ENCODE results near the gene FAM124A.
"Not testable (repeated sequence)": the region's sequence is repeated elsewhere in the genome, so short reads cannot be mapped to it uniquely, and the experiment has no call there.

FAM124A gene

GRCh38 chr13:51280379-51280940 is 58.3 kb downstream of the FAM124A start:
- Histone ChIP-seq H3K9ac (ENCODE audit: low read depth, low read length) (no peak overlapping the region), H3K36me3 (ENCODE audit: insufficient read depth, low read length) (peaks cover 13% of the 10 kb centered on the region), H3K4me1 (ENCODE audit: insufficient read depth, low read length) (peaks cover 3% of the 10 kb centered on the region; the same call in 1 of the 2 replicates), H3K9me3 (ENCODE audit: control insufficient read depth, insufficient read depth, low read length) (no peaks in the 10 kb centered on the region)

GRCh38 chr13:51282322-51282721 is 60.1 kb downstream of the FAM124A start:
- Histone ChIP-seq H3K9ac (ENCODE audit: low read depth, low read length) (no peak overlapping the region), H3K4me1 (ENCODE audit: insufficient read depth, low read length) (peaks cover 3% of the 10 kb centered on the region; the same call in 1 of the 2 replicates), H3K9me3 (ENCODE audit: control insufficient read depth, insufficient read depth, low read length) (no peaks in the 10 kb centered on the region), H3K36me3 (ENCODE audit: insufficient read depth, low read length) (peaks cover 13% of the 10 kb centered on the region)

- H3K4me1 ChIP-seq (ENCODE audit: insufficient read depth, low read length); H3K9ac ChIP-seq (ENCODE audit: low read depth, low read length): not testable (repeated sequence)
- H3K36me3 ChIP-seq (ENCODE audit: insufficient read depth, low read length): peaks cover 13% of the 10 kb centered on the region
Observed at GRCh38 chr13:51282923-51283322, 60.7 kb downstream of the FAM124A start.

GRCh38 chr13:51283371-51283770 is 61.2 kb downstream of the FAM124A start:
- Histone ChIP-seq H3K9me3 (ENCODE audit: control insufficient read depth, insufficient read depth, low read length) (no peaks in the 10 kb centered on the region), H3K36me3 (ENCODE audit: insufficient read depth, low read length) (peaks cover 13% of the 10 kb centered on the region), H3K9ac (ENCODE audit: low read depth, low read length) (no peak overlapping the region), H3K4me1 (ENCODE audit: insufficient read depth, low read length) (peaks cover 3% of the 10 kb centered on the region; the same call in 1 of the 2 replicates)

More at GRCh38 chr13:51282923-51283322, 60.7 kb downstream of the FAM124A start:
- H3K9me3 ChIP-seq (ENCODE audit: control insufficient read depth, insufficient read depth, low read length): not testable (repeated sequence)

- peaks cover 9% of the 10 kb centered on the region for H3K36me3 ChIP-seq (ENCODE audit: insufficient read depth, low read length)
- H3K9ac ChIP-seq (ENCODE audit: low read depth, low read length): no peak overlapping the region
- H3K4me1 ChIP-seq (ENCODE audit: insufficient read depth, low read length): peaks cover 3% of the 10 kb centered on the region; the same call in 1 of the 2 replicates
- no peaks in the 10 kb centered on the region for H3K9me3 ChIP-seq (ENCODE audit: control insufficient read depth, insufficient read depth, low read length)
Observed at GRCh38 chr13:51284339-51284738, 62.1 kb downstream of the FAM124A start.

GRCh38 chr13:51286135-51287002 is 64.2 kb downstream of the FAM124A start:
- Histone ChIP-seq H3K9ac (ENCODE audit: low read depth, low read length) (no peak overlapping the region), H3K4me1 (ENCODE audit: insufficient read depth, low read length) (peaks cover 3% of the 10 kb centered on the region; the same call in 1 of the 2 replicates), H3K36me3 (ENCODE audit: insufficient read depth, low read length) (0 out of 2 replicates have a peak, but pooled peaks cover 3% of the 10 kb centered on the region), H3K9me3 (ENCODE audit: control insufficient read depth, insufficient read depth, low read length) (no peaks in the 10 kb centered on the region)

GRCh38 chr13:51287758-51288157 is 65.6 kb downstream of the FAM124A start:
- peaks cover 7% of the 10 kb centered on the region; the same call in 1 of the 2 replicates for H3K4me1 ChIP-seq (ENCODE audit: insufficient read depth, low read length)
- no peaks in the 10 kb centered on the region for H3K36me3 ChIP-seq (ENCODE audit: insufficient read depth, low read length)
- no peaks in the 10 kb centered on the region for H3K9me3 ChIP-seq (ENCODE audit: control insufficient read depth, insufficient read depth, low read length)
- no peak overlapping the region for H3K9ac ChIP-seq (ENCODE audit: low read depth, low read length)

- H3K36me3 ChIP-seq (ENCODE audit: insufficient read depth, low read length); H3K9ac ChIP-seq (ENCODE audit: low read depth, low read length): not testable (repeated sequence)
Observed at GRCh38 chr13:51288254-51288653, 66.1 kb downstream of the FAM124A start.

GRCh38 chr13:51291341-51291740 is 69.1 kb downstream of the FAM124A start:
- H3K9ac ChIP-seq (ENCODE audit: low read depth, low read length): no peak overlapping the region
- peaks cover 7% of the 10 kb centered on the region; the same call in 1 of the 2 replicates for H3K4me1 ChIP-seq (ENCODE audit: insufficient read depth, low read length)
- H3K36me3 ChIP-seq (ENCODE audit: insufficient read depth, low read length): no peaks in the 10 kb centered on the region
- no peaks in the 10 kb centered on the region for H3K9me3 ChIP-seq (ENCODE audit: control insufficient read depth, insufficient read depth, low read length)

More at GRCh38 chr13:51288254-51288653, 66.1 kb downstream of the FAM124A start:
- not testable (repeated sequence) for H3K4me1 ChIP-seq (ENCODE audit: insufficient read depth, low read length); H3K9me3 ChIP-seq (ENCODE audit: control insufficient read depth, insufficient read depth, low read length)

- H3K9ac ChIP-seq (ENCODE audit: low read depth, low read length): no peak overlapping the region
- no peaks in the 10 kb centered on the region for H3K36me3 ChIP-seq (ENCODE audit: insufficient read depth, low read length)
- H3K9me3 ChIP-seq (ENCODE audit: control insufficient read depth, insufficient read depth, low read length): no peaks in the 10 kb centered on the region
- H3K4me1 ChIP-seq (ENCODE audit: insufficient read depth, low read length): peaks cover 10% of the 10 kb centered on the region; the same call in 1 of the 2 replicates
Observed at GRCh38 chr13:51292000-51292565, 69.9 kb downstream of the FAM124A start.

GRCh38 chr13:51297556-51297955 is 75.4 kb downstream of the FAM124A start:
- Histone ChIP-seq H3K4me1 (ENCODE audit: insufficient read depth, low read length) (peaks cover 24% of the 10 kb centered on the region), H3K36me3 (ENCODE audit: insufficient read depth, low read length) (no peaks in the 10 kb centered on the region), H3K9ac (ENCODE audit: low read depth, low read length) (no peak overlapping the region)

GRCh38 chr13:51298812-51299211 is 76.6 kb downstream of the FAM124A start:
- no peaks in the 10 kb centered on the region for H3K36me3 ChIP-seq (ENCODE audit: insufficient read depth, low read length)
- no peak overlapping the region for H3K9ac ChIP-seq (ENCODE audit: low read depth, low read length)
- H3K4me1 ChIP-seq (ENCODE audit: insufficient read depth, low read length): peaks cover 32% of the 10 kb centered on the region
- H3K9me3 ChIP-seq (ENCODE audit: control insufficient read depth, insufficient read depth, low read length): no peaks in the 10 kb centered on the region

More at GRCh38 chr13:51297556-51297955, 75.4 kb downstream of the FAM124A start:
- no peaks in the 10 kb centered on the region for H3K9me3 ChIP-seq (ENCODE audit: control insufficient read depth, insufficient read depth, low read length)

GRCh38 chr13:51303063-51303552 is 80.9 kb downstream of the FAM124A start:
- Histone ChIP-seq H3K4me1 (ENCODE audit: insufficient read depth, low read length) (peaks cover 36% of the 10 kb centered on the region), H3K9me3 (ENCODE audit: control insufficient read depth, insufficient read depth, low read length) (no peaks in the 10 kb centered on the region), H3K36me3 (ENCODE audit: insufficient read depth, low read length) (no peaks in the 10 kb centered on the region), H3K9ac (ENCODE audit: low read depth, low read length) (no peak overlapping the region; the same call in 1 of the 2 replicates)

GRCh38 chr13:51303882-51304281 is 81.7 kb downstream of the FAM124A start:
- Histone ChIP-seq H3K9ac (ENCODE audit: low read depth, low read length) (no peak overlapping the region), H3K36me3 (ENCODE audit: insufficient read depth, low read length) (no peaks in the 10 kb centered on the region), H3K4me1 (ENCODE audit: insufficient read depth, low read length) (peaks cover 36% of the 10 kb centered on the region), H3K9me3 (ENCODE audit: control insufficient read depth, insufficient read depth, low read length) (no peaks in the 10 kb centered on the region)

Measured in ES-I3 (cell line).